Measurements from ENCODE around the gene SMIM7.

SMIM7 gene

GRCh38 chr19:16621165-16621800 is 38.7 kb downstream of the SMIM7 start:
- DNase-seq (ENCODE audit: low read depth): no peak

- no peak for DNase-seq (ENCODE audit: low read depth)
Observed at GRCh38 chr19:16620584-16620983, 39.4 kb downstream of the SMIM7 start.

- DNase-seq (ENCODE audit: low read depth): no peak
Observed at GRCh38 chr19:16620018-16620417, 39.9 kb downstream of the SMIM7 start.

GRCh38 chr19:16619457-16619856 is 40.5 kb downstream of the SMIM7 start:
- no peak for DNase-seq (ENCODE audit: low read depth)

- no peak for DNase-seq (ENCODE audit: low read depth)
Observed at GRCh38 chr19:16618248-16618647, 41.7 kb downstream of the SMIM7 start.

GRCh38 chr19:16615808-16616207 is 44.1 kb downstream of the SMIM7 start:
- DNase-seq (ENCODE audit: low read depth): no peak

- no peak for DNase-seq (ENCODE audit: low read depth)
Observed at GRCh38 chr19:16614941-16615340, 45.0 kb downstream of the SMIM7 start.

- DNase-seq (ENCODE audit: low read depth): no peak
Observed at GRCh38 chr19:16613841-16614240, 46.1 kb downstream of the SMIM7 start.

- DNase-seq (ENCODE audit: low read depth): no peak
Observed at GRCh38 chr19:16612636-16613035, 47.3 kb downstream of the SMIM7 start.

- no peak for DNase-seq (ENCODE audit: low read depth)
Observed at GRCh38 chr19:16611121-16611520, 48.8 kb downstream of the SMIM7 start.

- no peak for DNase-seq (ENCODE audit: low read depth)
Observed at GRCh38 chr19:16609511-16610200, 50.3 kb downstream of the SMIM7 start.

GRCh38 chr19:16608290-16608739 is 51.6 kb downstream of the SMIM7 start:
- no peak for DNase-seq (ENCODE audit: low read depth)

- DNase-seq (ENCODE audit: low read depth): no peak
Observed at GRCh38 chr19:16607819-16608218, 52.1 kb downstream of the SMIM7 start.

- no peak for DNase-seq (ENCODE audit: low read depth)
Observed at GRCh38 chr19:16605553-16605994, 54.4 kb downstream of the SMIM7 start.

GRCh38 chr19:16605115-16605514 is 54.8 kb downstream of the SMIM7 start:
- DNase-seq (ENCODE audit: low read depth): no peak

- DNase-seq (ENCODE audit: low read depth): no peak
Observed at GRCh38 chr19:16604615-16605014, 55.3 kb downstream of the SMIM7 start.

- DNase-seq (ENCODE audit: low read depth): no peak
Observed at GRCh38 chr19:16603090-16603489, 56.9 kb downstream of the SMIM7 start.

- no peak for DNase-seq (ENCODE audit: low read depth)
Observed at GRCh38 chr19:16601378-16602052, 58.4 kb downstream of the SMIM7 start.

- DNase-seq (ENCODE audit: low read depth): no peak
Observed at GRCh38 chr19:16600824-16601223, 59.1 kb downstream of the SMIM7 start.

GRCh38 chr19:16599655-16600346 is 60.1 kb downstream of the SMIM7 start:
- DNase-seq (ENCODE audit: low read depth): no peak

- DNase-seq (ENCODE audit: low read depth): no peak
Observed at GRCh38 chr19:16598848-16599247, 61.1 kb downstream of the SMIM7 start.

GRCh38 chr19:16596399-16596798 is 63.5 kb downstream of the SMIM7 start:
- no peak for DNase-seq (ENCODE audit: low read depth)
